Panc1 (cell line): ENCODE data around the gene MRPL21.

Source experiments
- CTCF ChIP-seq: fragments of 450-650 bp; IDR thresholded peaks from 2 replicates; pipeline ENCODE4 v1.5.1; 2017; ENCODE audit warnings: mild to moderate bottlenecking
- REST ChIP-seq, 2 experiments: IDR thresholded peaks; 2 replicates each; pipeline ENCODE4 v1.6.1; 2011 to 2012; ENCODE audit warnings: low read depth in 2 of 2, control low read depth in 1 of 2, low read length in 1 of 2, mild to moderate bottlenecking in 1 of 2, moderate library complexity in 1 of 2; ENCODE audit not compliant: insufficient read depth in 1 of 2
- SIN3A ChIP-seq: IDR thresholded peaks from 2 replicates; pipeline ENCODE4 v1.6.1; 2012; ENCODE audit warnings: low read depth, mild to moderate bottlenecking, low read length, moderate library complexity, borderline replicate concordance; ENCODE audit not compliant: insufficient read depth

GRCh38 chr11:68912254-68912653, 8.6 kb upstream of the MRPL21 start:
- TF ChIP-seq CTCF (no peak), SIN3A (no peak), REST (IDR thresholded peaks at IDR 0.05; ENCODE audit: insufficient read depth in 1 of 2, low read depth in 2 of 2, low read length in 1 of 2) (no peak)
